Liver (tissue), 3 donors: ENCODE measurements around the gene NT5C2.
"Not testable (repeated sequence)": the region's sequence is repeated elsewhere in the genome, so short reads cannot be mapped to it uniquely, and the experiment has no call there.

Source experiments
- CTCF ChIP-seq: fragments of 150-350 bp; IDR thresholded peaks from 2 replicates; pipeline ENCODE4 v1.5.1; 2017; ENCODE audit warnings: improper control_type of control experiment, low read depth, low read length; ENCODE audit not compliant: missing input control
- JUND ChIP-seq, 2 donors: IDR thresholded peaks; 2 replicates each; pipeline ENCODE4 v1.6.1; 2016; ENCODE audit warnings: antibody characterized with exemption in 2 of 2
- REST ChIP-seq: IDR thresholded peaks from 2 replicates; pipeline ENCODE4 v1.6.1; 2016; ENCODE audit warnings: antibody characterized with exemption, mild to moderate bottlenecking
- SP1 ChIP-seq: IDR thresholded peaks from 2 replicates; pipeline ENCODE4 v1.6.1; 2018; ENCODE audit warnings: antibody characterized with exemption, mild to moderate bottlenecking
- TAF1 ChIP-seq: conservative IDR thresholded peaks from 2 replicates; pipeline ENCODE4 v1.6.1; 2016; ENCODE audit warnings: antibody characterized with exemption, mild to moderate bottlenecking
- donor health status: healthy.
- donor health status: healthy.

GRCh38 chr10:103210262-103210661 is 17.2 kb upstream of the NT5C2 start:
- not testable (repeated sequence) for TF ChIP-seq REST; CTCF; JUND (IDR thresholded peaks at IDR 0.05); SP1; TAF1
